ENCODE data around the gene ALX4. TPM values are rescaled to one million over a fixed set of nuclear protein-coding genes. Genes with fewer than 3 reads are reported as not detected.

Gene ALX4
- total and polyA plus RNA-seq, 7 donors = 0.04 to 0.23 (median 0.14) TPM; not detected in 1

DNA sequence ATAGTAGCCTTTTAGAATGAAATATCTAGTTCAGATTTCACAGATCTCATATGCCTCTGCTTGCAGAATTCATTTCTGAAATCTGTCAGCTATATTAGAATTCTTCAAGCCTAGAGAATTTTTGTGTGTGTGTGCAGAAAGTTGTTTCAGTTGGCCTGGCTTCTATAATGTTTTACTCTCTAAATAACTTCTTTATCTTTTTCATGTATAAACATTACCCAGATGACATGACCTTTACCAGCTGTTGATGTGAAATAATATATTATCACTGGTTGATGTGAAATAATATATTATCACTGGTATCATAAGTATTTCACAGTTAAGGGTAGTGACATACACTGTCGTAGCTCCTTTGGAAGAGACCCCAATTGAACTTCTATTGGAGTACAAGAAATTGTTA lies 72.8 kb downstream of the ALX4 start:
- TF ChIP-seq, protein P1, sequence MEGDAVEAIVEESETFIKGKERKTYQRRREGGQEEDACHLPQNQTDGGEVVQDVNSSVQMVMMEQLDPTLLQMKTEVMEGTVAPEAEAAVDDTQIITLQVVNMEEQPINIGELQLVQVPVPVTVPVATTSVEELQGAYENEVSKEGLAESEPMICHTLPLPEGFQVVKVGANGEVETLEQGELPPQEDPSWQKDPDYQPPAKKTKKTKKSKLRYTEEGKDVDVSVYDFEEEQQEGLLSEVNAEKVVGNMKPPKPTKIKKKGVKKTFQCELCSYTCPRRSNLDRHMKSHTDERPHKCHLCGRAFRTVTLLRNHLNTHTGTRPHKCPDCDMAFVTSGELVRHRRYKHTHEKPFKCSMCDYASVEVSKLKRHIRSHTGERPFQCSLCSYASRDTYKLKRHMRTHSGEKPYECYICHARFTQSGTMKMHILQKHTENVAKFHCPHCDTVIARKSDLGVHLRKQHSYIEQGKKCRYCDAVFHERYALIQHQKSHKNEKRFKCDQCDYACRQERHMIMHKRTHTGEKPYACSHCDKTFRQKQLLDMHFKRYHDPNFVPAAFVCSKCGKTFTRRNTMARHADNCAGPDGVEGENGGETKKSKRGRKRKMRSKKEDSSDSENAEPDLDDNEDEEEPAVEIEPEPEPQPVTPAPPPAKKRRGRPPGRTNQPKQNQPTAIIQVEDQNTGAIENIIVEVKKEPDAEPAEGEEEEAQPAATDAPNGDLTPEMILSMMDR (IDR thresholded peaks at IDR 0.05) = no peak
- intact Hi-C loops (cut with DNase I) = no loop called here
- Histone ChIP-seq H3K4me3 (no peak overlapping the region), H3K36me3 (ENCODE audit: insufficient read depth in 1 of 2, low read depth in 1 of 2) (peaks cover 0 to 10% of the 10 kb centered on the region in 2 donors), H3K27me3 (ENCODE audit: insufficient read depth in 3 of 3, low read length in 2 of 3) (no peaks in the 10 kb centered on the region), H3K9me3 (no peaks in the 10 kb centered on the region), H3K27ac (no peak overlapping the region), H3K4me1 (peaks cover 16% of the 10 kb centered on the region)
- no peak for ATAC-seq
- no peak for DNase-seq
- 55 to 79% (median 76%) methylated on average over 1 of the region's 1 CpG for WGBS, 3 donors

DNA sequence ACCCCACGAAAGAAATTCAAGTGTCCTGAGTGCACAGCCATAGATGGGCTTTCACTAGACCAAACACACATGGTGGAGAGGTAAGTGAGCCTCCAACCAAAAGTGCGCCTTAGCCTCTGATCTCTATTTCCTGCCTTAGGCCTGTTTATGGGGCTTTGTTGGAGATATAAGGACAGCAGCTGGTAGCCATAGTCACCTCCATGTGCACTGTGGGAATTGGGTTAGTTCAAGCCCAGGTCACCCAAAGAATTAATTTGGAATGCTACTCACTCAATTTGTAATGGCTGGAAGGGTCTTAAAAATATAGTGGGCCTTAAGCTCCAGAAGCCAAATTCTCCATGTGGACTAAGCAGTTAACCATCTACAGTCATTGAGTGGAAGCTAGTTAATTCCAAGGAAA lies 73.6 kb downstream of the ALX4 start:
- intact Hi-C loops (cut with DNase I) = no loop called here
- no peak overlapping the region for H3K27ac ChIP-seq
- peak in 2 of 4 donors; percentile 23 to 25 for ATAC-seq
- no peaks in the 10 kb centered on the region for H3K9me3 ChIP-seq
- DNase-seq = no peak
- no peak overlapping the region for H3K4me3 ChIP-seq
- WGBS, 3 donors = 58 to 68% (median 67%) methylated on average over 2 of the region's 2 CpGs
- TF ChIP-seq, protein P1 (IDR thresholded peaks at IDR 0.05) = no peak
- H3K36me3 ChIP-seq (ENCODE audit: insufficient read depth in 1 of 2, low read depth in 1 of 2) = peaks cover 0 to 10% of the 10 kb centered on the region in 2 donors
- H3K27me3 ChIP-seq (ENCODE audit: insufficient read depth in 3 of 3, low read length in 2 of 3) = no peaks in the 10 kb centered on the region
- H3K4me1 ChIP-seq = peaks cover 9% of the 10 kb centered on the region

DNA sequence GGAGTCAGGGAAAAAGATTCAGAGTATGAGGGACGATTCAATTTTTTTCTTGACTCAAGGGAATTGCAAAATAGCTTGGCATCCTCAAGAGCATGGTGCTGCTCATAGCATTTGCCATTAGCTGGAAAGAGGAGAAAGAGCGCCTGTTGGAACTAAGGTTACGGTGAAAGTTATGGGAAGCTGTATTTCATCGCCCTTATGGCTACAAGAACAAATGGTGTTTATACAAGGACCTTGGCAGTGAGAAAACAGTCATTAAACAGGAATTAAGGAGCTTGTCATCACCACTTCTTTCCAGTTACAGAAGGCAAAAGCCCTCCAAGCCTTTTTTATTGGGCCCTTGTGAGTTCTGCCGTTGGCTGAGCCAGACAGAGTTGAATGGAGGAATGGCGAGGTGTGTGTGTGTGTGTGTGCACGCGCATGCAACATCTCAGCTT lies 74.2 kb downstream of the ALX4 start:
- ATAC-seq (peak; percentile 85 to 92 (median 91)), DNase-seq (no peak)
- Histone ChIP-seq H3K27me3 (ENCODE audit: insufficient read depth in 3 of 3, low read length in 2 of 3) (no peaks in the 10 kb centered on the region), H3K9me3 (no peaks in the 10 kb centered on the region), H3K4me3 (no peak overlapping the region), H3K36me3 (ENCODE audit: insufficient read depth in 1 of 2, low read depth in 1 of 2) (peaks cover 0 to 10% of the 10 kb centered on the region in 2 donors), H3K27ac (peak overlapping the region; percentile 25), H3K4me1 (peaks cover 4% of the 10 kb centered on the region)
- TF ChIP-seq, protein P1 (IDR thresholded peaks at IDR 0.05) = no peak
- intact Hi-C loops (cut with DNase I) = no loop called here
- WGBS, 3 donors = 29 to 36% (median 31%) methylated on average over 8 of the region's 8 CpGs

DNA sequence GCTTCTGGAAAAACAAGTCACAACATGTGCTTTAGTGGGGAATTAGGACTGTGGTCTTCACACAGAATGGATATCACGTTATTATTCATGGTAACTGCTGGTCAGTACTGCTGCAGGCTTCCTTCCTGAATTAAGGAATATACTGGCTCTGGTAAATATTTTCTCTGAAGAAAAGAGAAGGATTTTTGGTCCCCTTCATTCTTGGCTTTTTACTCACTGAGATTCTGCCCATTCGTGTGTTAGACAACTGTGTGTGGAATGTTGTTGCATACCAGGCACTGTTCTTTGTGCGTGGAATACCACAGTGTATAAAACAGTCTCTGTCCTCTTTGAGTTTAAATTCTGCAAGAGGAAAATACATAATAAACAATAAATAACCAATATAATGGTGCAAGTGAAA lies 80.3 kb downstream of the ALX4 start:
- TF ChIP-seq, protein P1 (IDR thresholded peaks at IDR 0.05) = no peak
- Histone ChIP-seq H3K27me3 (ENCODE audit: insufficient read depth in 3 of 3, low read length in 2 of 3) (no peaks in the 10 kb centered on the region), H3K9me3 (no peaks in the 10 kb centered on the region), H3K27ac (no peak overlapping the region), H3K4me3 (no peak overlapping the region), H3K4me1 (no peaks in the 10 kb centered on the region), H3K36me3 (ENCODE audit: insufficient read depth in 1 of 2, low read depth in 1 of 2) (no peaks in the 10 kb centered on the region)
- WGBS, 3 donors = 67 to 87% (median 77%) methylated on average over 3 of the region's 3 CpGs
- intact Hi-C loops (cut with DNase I) = no loop called here
- DNase-seq = no peak
- ATAC-seq = peak in 1 of 4 donors; percentile 5

DNA sequence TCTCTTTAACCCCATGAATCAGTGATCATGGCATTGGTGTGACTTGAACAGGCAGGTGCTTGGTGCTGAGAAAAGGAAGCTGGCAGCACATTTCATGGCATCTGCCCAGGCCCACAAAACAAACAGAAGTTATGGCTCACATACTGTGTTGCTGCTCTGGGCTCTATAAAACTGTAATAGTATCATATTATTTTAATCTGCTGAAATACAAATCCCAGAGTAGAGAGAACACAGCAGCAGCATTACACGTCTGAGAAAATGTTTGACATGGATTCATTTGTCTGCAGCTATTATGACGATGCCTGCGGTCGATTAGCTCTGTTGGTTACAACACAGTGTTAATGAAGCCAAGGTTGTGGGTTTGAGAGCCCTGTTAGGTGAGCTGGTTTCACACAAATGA lies 80.8 kb downstream of the ALX4 start:
- intact Hi-C loops (cut with DNase I) = no loop called here
- Histone ChIP-seq H3K4me3 (no peak overlapping the region), H3K9me3 (no peaks in the 10 kb centered on the region), H3K27ac (no peak overlapping the region), H3K4me1 (no peaks in the 10 kb centered on the region), H3K27me3 (ENCODE audit: insufficient read depth in 3 of 3, low read length in 2 of 3) (no peaks in the 10 kb centered on the region), H3K36me3 (ENCODE audit: insufficient read depth in 1 of 2, low read depth in 1 of 2) (no peaks in the 10 kb centered on the region)
- DNase-seq (peak in 1 of 2 donors; percentile 52), ATAC-seq (peak; percentile 28 to 88 (median 78))
- 38 to 74% (median 52%) methylated on average over 4 of the region's 4 CpGs for WGBS, 3 donors
- TF ChIP-seq, protein P1 (IDR thresholded peaks at IDR 0.05) = no peak
